ENCODE results near the gene NKAIN4. TPM values are rescaled to one million over a fixed set of nuclear protein-coding genes. Genes with fewer than 3 reads are reported as not detected.

NKAIN4 gene
- total RNA-seq, 1 experiment from 2014 or later = not detected

GRCh38 chr20:63235399-63235983, 18.8 kb downstream of the NKAIN4 start, which contains the start of gene BIRC7:
Gene BIRC7 (plus strand): TSS chr20:63235905. CDS start chr20:63236097, 192 bp downstream.
- TF ChIP-seq CTCF (conservative IDR thresholded peaks at IDR 0.05) (no peak), EZH2 (IDR thresholded peaks at IDR 0.05; ENCODE audit: low read depth) (no peak)
- no peak within 1 kb of the TSS for H2AFZ ChIP-seq
- H4K20me1 ChIP-seq (ENCODE audit: insufficient read depth) = no peaks in the 10 kb centered on the region
- H3K4me3 ChIP-seq = no peak within 1 kb of the TSS
- peak within 1 kb of the TSS; percentile 30; the same call in 1 of the 2 replicates for H3K4me2 ChIP-seq
- no peaks in the 10 kb centered on the region for H3K9me3 ChIP-seq (ENCODE audit: insufficient read depth, low read depth)
- peaks cover 35% of the 10 kb centered on the region for H3K4me1 ChIP-seq (replicated peaks; ENCODE audit: insufficient read depth)
- H3K9me2 ChIP-seq (ENCODE audit: insufficient read depth) = no peaks in the 10 kb centered on the region
- H3K27ac ChIP-seq = no peak within 1 kb of the TSS
- ChIA-PET CTCF (no interaction called here), POLR2A (ENCODE audit: unreplicated experiment) (interaction anchor here (1.1 kb wide), 1 partner anchor 12 kb away, joined by 11 read pairs; no protein-coding TSS in a partner anchor)
- intact Hi-C loops (cut with micrococcal nuclease; ENCODE audit: unreplicated experiment) = no loop called here
- peaks cover 25% of the 10 kb centered on the region; the same call in 1 of the 2 replicates for H3F3A ChIP-seq (ENCODE audit: insufficient read depth, low read depth)
- H3K79me2 ChIP-seq (ENCODE audit: low read depth) = no peaks in the 10 kb centered on the region
- no peaks in the 10 kb centered on the region for H3K27me3 ChIP-seq (ENCODE audit: insufficient read depth, low read depth)
- no TSS peak for BruUV-seq (replicated peaks)
- H3K36me3 ChIP-seq (ENCODE audit: low read depth) = no peaks in the 10 kb centered on the region
- no peak for DNase-seq

- no peaks in the 10 kb centered on the region for H3K9me2 ChIP-seq (ENCODE audit: insufficient read depth)
- BruUV-seq (replicated peaks) = no TSS peak
- no peaks in the 10 kb centered on the region for H3K27me3 ChIP-seq (ENCODE audit: insufficient read depth, low read depth)
- H2AFZ ChIP-seq = no peak overlapping the region
- peak; percentile 54 to 65 for DNase-seq
- no peaks in the 10 kb centered on the region for H3K9me3 ChIP-seq (ENCODE audit: insufficient read depth, low read depth)
- ChIA-PET CTCF (interaction anchor here (1.4 kb wide), 1 partner anchor 12 kb away, joined by 8 read pairs; no protein-coding TSS in a partner anchor), POLR2A (ENCODE audit: unreplicated experiment) (interaction anchor here (1.1 kb wide), 1 partner anchor 11 kb away, joined by 11 read pairs; no protein-coding TSS in a partner anchor)
- no peaks in the 10 kb centered on the region for H4K20me1 ChIP-seq (ENCODE audit: insufficient read depth)
- intact Hi-C loops (cut with micrococcal nuclease; ENCODE audit: unreplicated experiment) = no loop called here
- peaks cover 25% of the 10 kb centered on the region; the same call in 1 of the 2 replicates for H3F3A ChIP-seq (ENCODE audit: insufficient read depth, low read depth)
- H3K79me2 ChIP-seq (ENCODE audit: low read depth) = no peaks in the 10 kb centered on the region
- peaks cover 35% of the 10 kb centered on the region for H3K4me1 ChIP-seq (replicated peaks; ENCODE audit: insufficient read depth)
- no peak overlapping the region for H3K27ac ChIP-seq
- TF ChIP-seq EZH2 (IDR thresholded peaks at IDR 0.05; ENCODE audit: low read depth) (no peak), CTCF (conservative IDR thresholded peaks at IDR 0.05) (peak; percentile 79)
- H3K4me2 ChIP-seq = peak overlapping the region; percentile 30
- no peak overlapping the region for H3K4me3 ChIP-seq
- no peaks in the 10 kb centered on the region for H3K36me3 ChIP-seq (ENCODE audit: low read depth)
These were observed 19.4 kb downstream of the NKAIN4 start for GRCh38 chr20:63234693-63235398.

- Histone ChIP-seq H3K27ac (0 out of 2 replicates have a peak overlapping the region, but pooled peaks have one; percentile 87), H3K27me3 (ENCODE audit: insufficient read depth, low read depth) (no peaks in the 10 kb centered on the region), H3K9me3 (ENCODE audit: insufficient read depth, low read depth) (no peaks in the 10 kb centered on the region), H3K4me3 (no peak overlapping the region), H3K4me1 (replicated peaks; ENCODE audit: insufficient read depth) (peaks cover 35% of the 10 kb centered on the region), H3K79me2 (ENCODE audit: low read depth) (no peaks in the 10 kb centered on the region), H3F3A (ENCODE audit: insufficient read depth, low read depth) (peaks cover 25% of the 10 kb centered on the region; the same call in 1 of the 2 replicates), H4K20me1 (ENCODE audit: insufficient read depth) (no peaks in the 10 kb centered on the region), H3K36me3 (ENCODE audit: low read depth) (no peaks in the 10 kb centered on the region), H3K9me2 (ENCODE audit: insufficient read depth) (no peaks in the 10 kb centered on the region), H3K4me2 (peak overlapping the region; percentile 77; the same call in 1 of the 2 replicates), H2AFZ (no peak overlapping the region)
- BruUV-seq (replicated peaks) = no TSS peak
- TF ChIP-seq CTCF (conservative IDR thresholded peaks at IDR 0.05) (no peak), EZH2 (IDR thresholded peaks at IDR 0.05; ENCODE audit: low read depth) (no peak)
- ChIA-PET CTCF (interaction anchor here (1.4 kb wide), 1 partner anchor 11 kb away, joined by 8 read pairs; no protein-coding TSS in a partner anchor), POLR2A (ENCODE audit: unreplicated experiment) (no interaction called here)
- intact Hi-C loops (cut with micrococcal nuclease; ENCODE audit: unreplicated experiment) = no loop called here
- no peak for DNase-seq
These were observed 20.3 kb downstream of the NKAIN4 start for GRCh38 chr20:63233924-63234323.

All from PC-9 (cell line).